Thymus (tissue), 14 donors: ENCODE results near the gene USO1. TPM values are rescaled to one million over a fixed set of nuclear protein-coding genes. Genes with fewer than 3 reads are reported as not detected.

Experiments used
- DNase-seq, 9 donors: peaks; one replicate each; pipeline ENCODE4 v3.0.0-alpha.2; 2013; ENCODE audit warnings: low spot score in 9 of 9, low read depth in 6 of 9, missing footprints in 1 of 9
- H3K27ac ChIP-seq, 2 donors: one replicate each; pipeline ENCODE4 v1.5.1; 2013; ENCODE audit warnings: control low read depth in 1 of 2, low read depth in 1 of 2, low read length in 1 of 2, mild to moderate bottlenecking in 1 of 2, moderate library complexity in 1 of 2
- H3K27me3 ChIP-seq, 2 donors: one replicate each; pipeline ENCODE4 v1.5.1; 2013; ENCODE audit warnings: low read length in 1 of 2; ENCODE audit not compliant: control insufficient read depth in 2 of 2, insufficient read depth in 1 of 2
- H3K36me3 ChIP-seq, 2 donors: one replicate each; pipeline ENCODE4 v1.5.1; 2013; ENCODE audit warnings: low read length in 1 of 2, mild to moderate bottlenecking in 1 of 2, moderate library complexity in 1 of 2; ENCODE audit not compliant: control insufficient read depth in 2 of 2, insufficient read depth in 2 of 2
- H3K4me1 ChIP-seq, 2 donors: one replicate each; pipeline ENCODE4 v1.5.1; 2013; ENCODE audit warnings: low read length in 2 of 2; ENCODE audit not compliant: control insufficient read depth in 2 of 2, insufficient read depth in 2 of 2
- H3K4me3 ChIP-seq, 2 donors: one replicate each; pipeline ENCODE4 v1.5.1; 2013; ENCODE audit warnings: low read length in 2 of 2, control low read depth in 1 of 2, mild to moderate bottlenecking in 1 of 2
- H3K9me3 ChIP-seq, 2 donors: one replicate each; pipeline ENCODE4 v1.5.1; 2013; ENCODE audit warnings: low read length in 1 of 2, mild to moderate bottlenecking in 1 of 2; ENCODE audit not compliant: control insufficient read depth in 2 of 2, insufficient read depth in 1 of 2
- WGBS: extraction: QIAGEN DNeasy Blood & Tissue Kit; methylation state at CpG from one replicate; pipeline ENCODE4 v1.1.7; 2013; 5-methylcytosine and 5-hydroxymethylcytosine counted together
- long read RNA-seq, 10 donors: transcript quantifications; one replicate each; lab custom pipeline, GENCODE V29; 2026
- polyA plus RNA-seq: library from polyadenylated mRNA; stranded (reverse); fragments of 200-250 nt; gene quantifications from one replicate; pipeline ENCODE4 v1.2.3, GENCODE V29; 2013
- total RNA-seq: library from RNA; stranded (reverse); fragments of 120-200 nt; gene quantifications from one replicate; pipeline ENCODE4 v1.2.4, GENCODE V29; 2013
- donor health status: healthy.

The USO1 gene
- total RNA-seq (45.4 TPM), polyA plus RNA-seq (42.6 TPM)
- long read RNA-seq, donor 1, result 0 reads
- long read RNA-seq, donor 2, result 0 reads
- long read RNA-seq, donor 3, full-length matches to known transcripts, result 5 of 10 reads
- long read RNA-seq, donor 3, partial matches to known transcripts, result 5 of 10 reads
- long read RNA-seq, donor 3, other reads (novel, unspliced or antisense), result 0 of 10 reads
- long read RNA-seq, donor 4, full-length matches to known transcripts, result 4 of 4 reads
- long read RNA-seq, donor 4, partial matches to known transcripts, result 0 of 4 reads
- long read RNA-seq, donor 4, other reads (novel, unspliced or antisense), result 0 of 4 reads
- long read RNA-seq, donor 5, full-length matches to known transcripts, result 3 of 20 reads
- long read RNA-seq, donor 5, partial matches to known transcripts, result 17 of 20 reads
- long read RNA-seq, donor 5, other reads (novel, unspliced or antisense), result 0 of 20 reads
- long read RNA-seq, donor 6, full-length matches to known transcripts, result 6 of 6 reads
- long read RNA-seq, donor 6, partial matches to known transcripts, result 0 of 6 reads
- long read RNA-seq, donor 6, other reads (novel, unspliced or antisense), result 0 of 6 reads
- long read RNA-seq, donor 7, full-length matches to known transcripts, result 6 of 6 reads
- long read RNA-seq, donor 7, partial matches to known transcripts, result 0 of 6 reads
- long read RNA-seq, donor 7, other reads (novel, unspliced or antisense), result 0 of 6 reads
- long read RNA-seq, donor 8, full-length matches to known transcripts, result 1 of 1 reads
- long read RNA-seq, donor 8, partial matches to known transcripts, result 0 of 1 reads
- long read RNA-seq, donor 8, other reads (novel, unspliced or antisense), result 0 of 1 reads
- long read RNA-seq, donor 9, full-length matches to known transcripts, result 2 of 2 reads
- long read RNA-seq, donor 9, partial matches to known transcripts, result 0 of 2 reads
- long read RNA-seq, donor 9, other reads (novel, unspliced or antisense), result 0 of 2 reads
- long read RNA-seq, donor 10, full-length matches to known transcripts, result 2 of 2 reads
- long read RNA-seq, donor 10, partial matches to known transcripts, result 0 of 2 reads
- long read RNA-seq, donor 10, other reads (novel, unspliced or antisense), result 0 of 2 reads

- Histone ChIP-seq H3K27ac (peak within 1 kb of the TSS; percentile 92 to 96), H3K36me3 (no peaks in the 10 kb centered on the region), H3K27me3 (no peaks in the 10 kb centered on the region), H3K9me3 (no peaks in the 10 kb centered on the region), H3K4me3 (peak within 1 kb of the TSS; percentile 70 to 79), H3K4me1 (peaks cover 7 to 20% of the 10 kb centered on the region in 2 donors)
- peak; percentile 95 to 100 (median 97) for DNase-seq
- under 1% methylated on average over 48 of the region's 48 CpGs for WGBS
Measured at GRCh38 chr4:75724066-75724866, at the start of gene USO1. TSS of gene USO1 (plus strand) at chr4:75724577. CDS start at chr4:75724820, 243 bp downstream.

- H3K9me3 ChIP-seq, result no peaks in the 10 kb centered on the region
- H3K4me1 ChIP-seq, result peaks cover 0 to 22% of the 10 kb centered on the region in 2 donors
- H3K36me3 ChIP-seq, result no peaks in the 10 kb centered on the region
- no peak overlapping the region for H3K4me3 ChIP-seq
- no peak overlapping the region for H3K27ac ChIP-seq
- WGBS, result 98% methylated on average over 11 of the region's 11 CpGs
- H3K27me3 ChIP-seq, result no peaks in the 10 kb centered on the region
- DNase-seq, result no peak
Measured at GRCh38 chr4:75675004-75675531, 49.3 kb upstream of the USO1 start.

- Histone ChIP-seq H3K4me3 (no peak overlapping the region), H3K9me3 (no peaks in the 10 kb centered on the region), H3K27me3 (no peaks in the 10 kb centered on the region), H3K4me1 (peaks cover 0 to 21% of the 10 kb centered on the region in 2 donors), H3K36me3 (no peaks in the 10 kb centered on the region), H3K27ac (no peak overlapping the region)
- DNase-seq, result no peak
Measured at GRCh38 chr4:75678473-75678872, 45.9 kb upstream of the USO1 start.

- H3K27ac ChIP-seq, result no peak overlapping the region
- no peaks in the 10 kb centered on the region for H3K36me3 ChIP-seq
- no peaks in the 10 kb centered on the region for H3K27me3 ChIP-seq
- no peaks in the 10 kb centered on the region for H3K9me3 ChIP-seq
- no peak for DNase-seq
- H3K4me1 ChIP-seq, result peaks cover 0 to 18% of the 10 kb centered on the region in 2 donors
- H3K4me3 ChIP-seq, result no peak overlapping the region
Measured at GRCh38 chr4:75678965-75679364, 45.4 kb upstream of the USO1 start.

GRCh38 chr4:75679876-75680575 is 44.4 kb upstream of the USO1 start:
- Histone ChIP-seq H3K27ac (no peak overlapping the region), H3K36me3 (no peaks in the 10 kb centered on the region), H3K4me3 (no peak overlapping the region), H3K9me3 (no peaks in the 10 kb centered on the region), H3K27me3 (no peaks in the 10 kb centered on the region), H3K4me1 (peaks cover 0 to 15% of the 10 kb centered on the region in 2 donors)
- no peak for DNase-seq
- WGBS, result 98% methylated on average over 3 of the region's 3 CpGs

GRCh38 chr4:75683482-75684155 is 40.8 kb upstream of the USO1 start:
- 94% methylated on average over 6 of the region's 6 CpGs for WGBS
- Histone ChIP-seq H3K27me3 (no peaks in the 10 kb centered on the region), H3K4me1 (peaks cover 2 to 16% of the 10 kb centered on the region in 2 donors), H3K4me3 (no peak overlapping the region), H3K27ac (no peak overlapping the region), H3K36me3 (no peaks in the 10 kb centered on the region), H3K9me3 (peaks cover 0 to 4% of the 10 kb centered on the region in 2 donors)
- DNase-seq, result no peak

GRCh38 chr4:75685546-75686189 is 38.7 kb upstream of the USO1 start:
- WGBS, result 95% methylated on average over 2 of the region's 2 CpGs
- Histone ChIP-seq H3K9me3 (peaks cover 0 to 4% of the 10 kb centered on the region in 2 donors), H3K27ac (no peak overlapping the region), H3K36me3 (no peaks in the 10 kb centered on the region), H3K4me1 (peaks cover 2 to 16% of the 10 kb centered on the region in 2 donors), H3K27me3 (no peaks in the 10 kb centered on the region), H3K4me3 (no peak overlapping the region)
- no peak for DNase-seq
